GM12878 (cell line): ENCODE measurements around the gene RCAN1. TPM values are rescaled to one million over a fixed set of nuclear protein-coding genes. Genes with fewer than 3 reads are reported as not detected.

Experiments used
- ASH2L ChIP-seq: fragments of 300-600, 200-600 bp; sonication (generic); IDR thresholded peaks from 2 replicates; pipeline ENCODE4 v1.6.1; 2017; ENCODE audit warnings: low read depth, mild to moderate bottlenecking, borderline replicate concordance
- ATF3 ChIP-seq: IDR thresholded peaks from 2 replicates; pipeline ENCODE4 v1.6.1; 2011; ENCODE audit warnings: low read depth, mild to moderate bottlenecking, low read length, moderate library complexity, borderline replicate concordance; ENCODE audit errors: extremely low read depth
- CBFB ChIP-seq: IDR thresholded peaks from 2 replicates; pipeline ENCODE4 v1.6.1; 2016; ENCODE audit warnings: antibody characterized with exemption, low read depth
- CBX5 ChIP-seq: sonication (generic); IDR thresholded peaks from 2 replicates; pipeline ENCODE4 v1.6.1; 2016; ENCODE audit warnings: low read depth, moderate library complexity, mild to moderate bottlenecking, inconsistent platforms
- CEBPZ ChIP-seq: fragments of 150-350 bp; IDR thresholded peaks from 2 replicates; pipeline ENCODE4 v1.6.1; 2016; ENCODE audit warnings: low read depth, low read length
- CHD4 ChIP-seq: fragments of 200-600 bp; sonication (generic); IDR thresholded peaks from 2 replicates; pipeline ENCODE4 v1.6.1; 2016; ENCODE audit warnings: mild to moderate bottlenecking
- EED ChIP-seq: sonication (generic); IDR thresholded peaks from 2 replicates; pipeline ENCODE4 v1.6.1; 2016; ENCODE audit warnings: antibody characterized with exemption, low read depth
- ELK1 ChIP-seq: IDR thresholded peaks from 2 replicates; pipeline ENCODE4 v1.6.1; 2012; ENCODE audit warnings: low read depth, low read length, improper control_type of control experiment
- ESRRA ChIP-seq: IDR thresholded peaks from 2 replicates; pipeline ENCODE4 v1.6.1; 2012; ENCODE audit warnings: mild to moderate bottlenecking, low read length, improper control_type of control experiment
- GATAD2B ChIP-seq: fragments of 450-650 bp; conservative IDR thresholded peaks from 2 replicates; pipeline ENCODE4 v1.6.1; 2017; ENCODE audit warnings: low read depth, mild to moderate bottlenecking, moderate library complexity
- IRF5 ChIP-seq: fragments of 450-650 bp; IDR thresholded peaks from 2 replicates; pipeline ENCODE4 v1.6.1; 2017; ENCODE audit warnings: borderline replicate concordance
- NFIC ChIP-seq: IDR thresholded peaks from 2 replicates; pipeline ENCODE4 v1.6.1; 2012; ENCODE audit warnings: low read depth, mild to moderate bottlenecking, inconsistent platforms, low read length, moderate library complexity
- NR2C2 ChIP-seq: IDR thresholded peaks from 2 replicates; pipeline ENCODE4 v1.6.1; 2011; ENCODE audit warnings: borderline replicate concordance, low read depth; ENCODE audit not compliant: control insufficient read depth, insufficient read length
- POU2F2 ChIP-seq: IDR thresholded peaks from 3 replicates; pipeline ENCODE4 v1.6.1; 2011; ENCODE audit warnings: low read depth, mild to moderate bottlenecking, low read length, borderline replicate concordance
- SREBF2 ChIP-seq: IDR thresholded peaks from 2 replicates; pipeline ENCODE4 v1.6.1; 2012; ENCODE audit warnings: mild to moderate bottlenecking, low read length
- SUPT20H ChIP-seq: IDR thresholded peaks from 2 replicates; pipeline ENCODE4 v1.6.1; 2011; ENCODE audit warnings: low read depth, mild to moderate bottlenecking, low read length, moderate library complexity, borderline replicate concordance; ENCODE audit not compliant: control insufficient read depth
- USF1 ChIP-seq: IDR thresholded peaks from 2 replicates; pipeline ENCODE4 v1.6.1; 2011; ENCODE audit warnings: borderline replicate concordance, low read depth, mild to moderate bottlenecking, moderate library complexity, mixed read lengths, low read length; ENCODE audit not compliant: insufficient read depth; ENCODE audit errors: extremely low read length
- ZNF24 ChIP-seq: fragments of 450-650 bp; IDR thresholded peaks from 2 replicates; pipeline ENCODE4 v1.6.1; 2017; ENCODE audit warnings: antibody characterized with exemption, mild to moderate bottlenecking
- polyA plus RNA-seq, 11 experiments: library from polyadenylated mRNA; depleted of rRNA in 4 of 11; unstranded in 6 of 11; stranded (reverse) in 5 of 11; fragments of >200 nt; fragmentation: Nextera tagmentation in 4 of 11; fragmentation: Illumina TruSeq in 1 of 11; extraction: Ambion mirVana in 4 of 11; extraction: Trizol in 1 of 11; gene quantifications; 1 replicate in 1 of 11; 2 replicates in 10 of 11; pipeline versions ENCODE4 v1.2.1 to v1.2.3, GENCODE V29; 2011 to 2016; ENCODE audit warnings: inconsistent platforms in 2 of 11, missing spikeins in 2 of 11, low read depth in 1 of 11
- total RNA-seq, 4 experiments: library from RNA; depleted of rRNA in 3 of 4; stranded (reverse); fragments of >200 nt in 3 of 4; fragmentation: Illumina TruSeq in 1 of 4; extraction: Trizol in 1 of 4; gene quantifications; 2 replicates each; pipeline versions ENCODE4 v1.2.1 to v1.2.3, GENCODE V29; 2013 to 2021

RCAN1 gene
- total and polyA plus RNA-seq, 10 of the 15 experiments (the other 5 are each of a cell fraction or from before 2014, with no cell fraction given), result 2.8 to 12.9 (median 10.5) TPM

- TF ChIP-seq CEBPZ, result no peak
- TF ChIP-seq ESRRA, result no peak
- no peak for TF ChIP-seq SREBF2
- TF ChIP-seq CBFB, result no peak
- TF ChIP-seq CBX5, result no peak
- no peak for TF ChIP-seq NFIC
- TF ChIP-seq POU2F2, result no peak
- no peak for TF ChIP-seq CHD4
- TF ChIP-seq ATF3, result peak; percentile 90
- TF ChIP-seq EED, result no peak
- peak; percentile 62; the same call in 1 of the 2 replicates for TF ChIP-seq GATAD2B
- no peak for TF ChIP-seq ASH2L
- TF ChIP-seq NR2C2, result no peak
- no peak for TF ChIP-seq IRF5
- peak; percentile 95 for TF ChIP-seq USF1
- peak; percentile 28; the same call in 1 of the 2 replicates for TF ChIP-seq ELK1
- TF ChIP-seq SUPT20H, result no peak
- no peak for TF ChIP-seq ZNF24
Measured at GRCh38 chr21:34614628-34615486, at the start of gene RCAN1 (continued).
